Mesothelial cell of epicardium (in vitro differentiated cells): Measurements from ENCODE around the gene USP9X. TPM values are rescaled to one million over a fixed set of nuclear protein-coding genes. Genes with fewer than 3 reads are reported as not detected.

ENCODE experiments used
- DNase-seq, 2 experiments: peaks; one replicate each; pipeline ENCODE4 v3.0.0; 2021; ENCODE audit warnings: low spot score in 2 of 2; ENCODE audit not compliant: unreplicated experiment in 2 of 2
- H3K27ac Mint-ChIP-seq: 2 replicates; pipeline ENCODE4 v1.8.0; 2021; ENCODE audit warnings: mixed read lengths
- H3K27me3 Mint-ChIP-seq: 2 replicates; pipeline ENCODE4 v1.8.0; 2021; ENCODE audit warnings: low read depth, mixed read lengths
- H3K36me3 Mint-ChIP-seq: 2 replicates; pipeline ENCODE4 v1.8.0; 2021; ENCODE audit warnings: mixed read lengths
- H3K4me1 Mint-ChIP-seq: 2 replicates; pipeline ENCODE4 v1.8.0; 2021; ENCODE audit warnings: mixed read lengths
- H3K4me3 Mint-ChIP-seq: 2 replicates; pipeline ENCODE4 v1.8.0; 2021; ENCODE audit warnings: mild to moderate bottlenecking, moderate library complexity, mixed read lengths
- H3K9me3 Mint-ChIP-seq: 2 replicates; pipeline ENCODE4 v1.8.0; 2021; ENCODE audit warnings: mixed read lengths
- total RNA-seq: library from RNA; stranded (reverse); gene quantifications from 3 replicates; pipeline ENCODE4 v1.2.1, GENCODE V29; 2021
- TF ChIP-seq, protein P1 (sequence below): fragments of 200-600 bp; sonication (generic); IDR thresholded peaks from one replicate; pipeline ENCODE4 v1.5.0; 2021; ENCODE audit warnings: antibody characterized with exemption; ENCODE audit not compliant: unreplicated experiment

Gene USP9X
- total RNA-seq, 1 donor from 2014 or later, result 91.6 TPM

DNA sequence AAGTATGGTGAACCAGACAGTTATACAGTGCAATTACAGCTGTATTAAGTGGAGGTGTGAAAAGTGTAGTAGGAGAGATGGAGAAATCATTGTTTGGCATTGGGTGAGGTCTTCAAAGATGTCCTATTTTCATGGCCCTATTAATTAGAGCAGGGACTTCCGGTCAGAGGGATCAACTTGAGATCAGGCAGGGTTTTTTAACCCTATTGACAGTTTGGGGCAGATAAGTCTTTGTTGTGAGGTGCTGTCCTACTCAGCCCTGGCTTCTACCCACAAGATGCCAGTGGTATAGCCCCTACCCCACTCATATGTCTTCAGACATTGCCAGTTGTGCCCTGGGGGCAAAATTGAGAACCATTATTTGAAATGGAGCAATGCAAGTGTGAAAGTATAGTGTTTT lies 9.9 kb downstream of the USP9X start:
- no peak overlapping the region for H3K4me3 Mint-ChIP-seq

DNA sequence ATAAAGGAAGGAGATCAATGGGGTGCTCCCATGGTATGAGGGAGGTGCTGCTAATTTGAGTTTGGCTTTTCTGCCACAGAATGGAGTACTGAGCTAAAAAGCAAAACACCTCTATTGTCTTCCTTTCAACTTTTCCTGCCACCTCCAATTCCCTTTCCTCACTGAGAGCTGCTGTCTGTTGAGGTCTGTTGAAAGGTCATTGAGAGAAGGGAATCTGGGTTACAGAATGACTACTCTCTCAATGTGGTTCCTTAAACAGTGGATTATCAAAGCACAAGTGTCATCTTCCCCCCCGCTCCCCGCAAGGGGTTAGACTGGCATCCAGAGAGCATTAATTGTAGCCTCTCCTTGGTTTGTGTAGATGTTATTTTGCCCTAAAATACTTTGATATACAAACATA lies 10.7 kb downstream of the USP9X start:
- Mint-ChIP-seq H3K4me1 (peaks cover 26% of the 10 kb centered on the region), H3K27me3 (no peaks in the 10 kb centered on the region), H3K9me3 (peaks cover 12% of the 10 kb centered on the region), H3K4me3 (no peak overlapping the region), H3K27ac (peak overlapping the region; percentile 39), H3K36me3 (peaks cover 8% of the 10 kb centered on the region)
- no peak for DNase-seq
- TF ChIP-seq, protein P1, sequence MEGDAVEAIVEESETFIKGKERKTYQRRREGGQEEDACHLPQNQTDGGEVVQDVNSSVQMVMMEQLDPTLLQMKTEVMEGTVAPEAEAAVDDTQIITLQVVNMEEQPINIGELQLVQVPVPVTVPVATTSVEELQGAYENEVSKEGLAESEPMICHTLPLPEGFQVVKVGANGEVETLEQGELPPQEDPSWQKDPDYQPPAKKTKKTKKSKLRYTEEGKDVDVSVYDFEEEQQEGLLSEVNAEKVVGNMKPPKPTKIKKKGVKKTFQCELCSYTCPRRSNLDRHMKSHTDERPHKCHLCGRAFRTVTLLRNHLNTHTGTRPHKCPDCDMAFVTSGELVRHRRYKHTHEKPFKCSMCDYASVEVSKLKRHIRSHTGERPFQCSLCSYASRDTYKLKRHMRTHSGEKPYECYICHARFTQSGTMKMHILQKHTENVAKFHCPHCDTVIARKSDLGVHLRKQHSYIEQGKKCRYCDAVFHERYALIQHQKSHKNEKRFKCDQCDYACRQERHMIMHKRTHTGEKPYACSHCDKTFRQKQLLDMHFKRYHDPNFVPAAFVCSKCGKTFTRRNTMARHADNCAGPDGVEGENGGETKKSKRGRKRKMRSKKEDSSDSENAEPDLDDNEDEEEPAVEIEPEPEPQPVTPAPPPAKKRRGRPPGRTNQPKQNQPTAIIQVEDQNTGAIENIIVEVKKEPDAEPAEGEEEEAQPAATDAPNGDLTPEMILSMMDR, result no peak

More for the DNA sequence above, 9.9 kb downstream of the USP9X start:
- Mint-ChIP-seq H3K27me3 (no peaks in the 10 kb centered on the region), H3K9me3 (peaks cover 12% of the 10 kb centered on the region), H3K36me3 (peaks cover 8% of the 10 kb centered on the region), H3K4me1 (peaks cover 25% of the 10 kb centered on the region), H3K27ac (no peak overlapping the region)
- DNase-seq, result no peak
- TF ChIP-seq, protein P1, result no peak

DNA sequence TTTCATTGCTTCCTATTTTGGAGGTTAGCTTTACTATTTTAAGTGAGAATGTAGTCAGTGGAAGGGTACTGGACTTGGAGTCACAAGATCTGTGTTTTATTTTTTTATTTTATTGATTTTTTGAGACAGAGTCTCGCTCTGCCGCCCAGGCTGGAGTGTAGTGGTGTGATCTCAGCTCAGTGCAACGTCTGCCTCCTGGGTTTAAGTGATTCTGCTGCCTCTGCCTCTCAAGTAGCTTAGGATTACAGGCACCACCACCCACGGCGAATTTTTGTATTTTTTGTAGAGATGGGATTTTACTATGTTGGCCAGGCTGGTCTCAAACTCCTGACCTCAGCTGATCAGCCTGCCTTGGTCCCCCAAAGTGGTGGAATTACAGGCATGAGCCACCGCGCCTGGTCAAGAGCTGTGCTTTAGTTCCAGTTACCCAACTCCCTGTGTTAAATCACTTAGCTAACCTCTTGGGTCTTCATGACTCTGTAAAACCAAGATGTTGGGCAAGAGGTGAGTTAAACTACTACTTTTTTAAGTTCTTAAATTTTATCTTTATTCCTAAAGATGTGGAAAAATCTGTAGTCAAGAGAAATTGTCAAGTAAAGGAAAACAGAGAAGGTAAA lies 11.2 kb downstream of the USP9X start:
- H3K9me3 Mint-ChIP-seq, result peaks cover 12% of the 10 kb centered on the region
- H3K36me3 Mint-ChIP-seq, result peaks cover 8% of the 10 kb centered on the region
- DNase-seq, result no peak
- no peaks in the 10 kb centered on the region for H3K27me3 Mint-ChIP-seq
- no peak overlapping the region for H3K4me3 Mint-ChIP-seq
- H3K27ac Mint-ChIP-seq, result peak overlapping the region; percentile 39
- H3K4me1 Mint-ChIP-seq, result peaks cover 22% of the 10 kb centered on the region
- TF ChIP-seq, protein P1, result no peak

DNA sequence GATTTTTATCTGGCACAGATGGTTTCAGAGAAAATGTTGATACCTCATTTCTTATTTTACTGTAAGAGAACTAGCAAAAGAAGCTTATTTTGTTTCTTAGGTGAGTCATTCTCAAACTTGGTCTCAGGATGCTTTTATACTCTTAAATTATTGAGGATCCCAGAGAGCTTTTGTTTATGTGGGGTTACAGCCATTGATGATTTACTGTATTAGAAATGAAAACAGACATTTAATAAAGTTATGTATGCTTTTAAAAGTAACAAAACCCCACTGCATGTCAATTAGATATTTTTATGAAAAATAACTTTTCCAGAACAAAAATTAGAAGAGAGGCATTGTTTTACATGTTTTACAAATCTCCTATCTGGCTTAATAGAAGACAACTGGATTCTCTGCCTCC lies 12.1 kb downstream of the USP9X start:
- TF ChIP-seq, protein P1, result no peak
- DNase-seq, result no peak
- Mint-ChIP-seq H3K27me3 (no peaks in the 10 kb centered on the region), H3K36me3 (peaks cover 12% of the 10 kb centered on the region), H3K4me1 (peaks cover 21% of the 10 kb centered on the region), H3K27ac (peak overlapping the region; percentile 69), H3K4me3 (no peak overlapping the region), H3K9me3 (peaks cover 16% of the 10 kb centered on the region)

DNA sequence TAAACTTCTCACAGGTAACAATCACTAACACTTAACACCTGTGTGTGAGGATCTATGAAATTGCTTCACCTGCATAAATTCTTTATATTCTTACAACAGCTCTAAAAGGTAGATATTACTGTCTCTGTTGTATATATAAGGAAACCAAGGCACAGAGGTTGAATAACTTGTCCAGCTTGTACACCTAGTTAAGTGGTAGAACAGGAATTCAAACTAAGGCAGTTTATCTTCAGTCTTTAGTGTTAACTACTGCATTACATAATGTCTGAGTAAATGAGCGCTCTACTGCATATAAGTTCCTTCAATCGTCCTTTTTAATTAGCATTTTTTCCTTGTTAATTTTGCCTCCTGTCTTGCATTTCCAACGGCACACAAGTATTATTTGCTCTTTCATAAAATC lies 15.0 kb downstream of the USP9X start:
- Mint-ChIP-seq H3K4me1 (peaks cover 18% of the 10 kb centered on the region), H3K36me3 (peaks cover 6% of the 10 kb centered on the region), H3K27me3 (no peaks in the 10 kb centered on the region), H3K4me3 (no peak overlapping the region), H3K27ac (peak overlapping the region; percentile 9), H3K9me3 (peaks cover 13% of the 10 kb centered on the region)
- DNase-seq, result no peak
- TF ChIP-seq, protein P1, result no peak

DNA sequence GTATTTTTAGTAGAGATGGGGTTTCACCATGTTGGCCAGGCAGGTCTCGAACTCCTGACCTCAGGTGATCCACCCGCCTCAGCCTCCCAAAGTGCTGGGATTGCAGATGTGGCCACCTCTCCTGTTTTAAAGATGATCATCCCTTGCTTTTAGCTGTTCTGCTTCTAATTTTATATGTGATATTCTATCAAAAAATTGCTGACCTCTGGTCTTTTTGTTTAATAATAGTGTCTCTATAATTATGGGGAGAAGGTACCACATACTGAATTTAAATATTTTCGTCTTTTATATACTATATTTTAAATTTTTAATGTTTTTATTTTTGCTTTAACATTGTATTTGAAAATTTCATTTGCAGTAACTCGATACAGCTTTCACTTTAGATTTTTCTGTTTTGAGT lies 15.6 kb downstream of the USP9X start:
- TF ChIP-seq, protein P1, result no peak
- Mint-ChIP-seq H3K9me3 (peaks cover 15% of the 10 kb centered on the region), H3K4me3 (no peak overlapping the region), H3K27me3 (no peaks in the 10 kb centered on the region), H3K4me1 (peaks cover 12% of the 10 kb centered on the region), H3K36me3 (peaks cover 6% of the 10 kb centered on the region), H3K27ac (no peak overlapping the region)
- DNase-seq, result no peak
